ENCODE measurements around the gene RAPGEF1. TPM values are rescaled to one million over a fixed set of nuclear protein-coding genes. Genes with fewer than 3 reads are reported as not detected.

The RAPGEF1 gene
- total RNA-seq, 1 donor from 2014 or later: 144 TPM

- DNase-seq (no peak), ATAC-seq (no peak)
- H3K9me3 ChIP-seq: no peaks in the 10 kb centered on the region
- no peaks in the 10 kb centered on the region for H3K27me3 ChIP-seq
- peaks cover 25% of the 10 kb centered on the region for H3K4me1 ChIP-seq
- intact Hi-C loops (cut with DNase I): no loop called here
- TF ChIP-seq, protein P1, sequence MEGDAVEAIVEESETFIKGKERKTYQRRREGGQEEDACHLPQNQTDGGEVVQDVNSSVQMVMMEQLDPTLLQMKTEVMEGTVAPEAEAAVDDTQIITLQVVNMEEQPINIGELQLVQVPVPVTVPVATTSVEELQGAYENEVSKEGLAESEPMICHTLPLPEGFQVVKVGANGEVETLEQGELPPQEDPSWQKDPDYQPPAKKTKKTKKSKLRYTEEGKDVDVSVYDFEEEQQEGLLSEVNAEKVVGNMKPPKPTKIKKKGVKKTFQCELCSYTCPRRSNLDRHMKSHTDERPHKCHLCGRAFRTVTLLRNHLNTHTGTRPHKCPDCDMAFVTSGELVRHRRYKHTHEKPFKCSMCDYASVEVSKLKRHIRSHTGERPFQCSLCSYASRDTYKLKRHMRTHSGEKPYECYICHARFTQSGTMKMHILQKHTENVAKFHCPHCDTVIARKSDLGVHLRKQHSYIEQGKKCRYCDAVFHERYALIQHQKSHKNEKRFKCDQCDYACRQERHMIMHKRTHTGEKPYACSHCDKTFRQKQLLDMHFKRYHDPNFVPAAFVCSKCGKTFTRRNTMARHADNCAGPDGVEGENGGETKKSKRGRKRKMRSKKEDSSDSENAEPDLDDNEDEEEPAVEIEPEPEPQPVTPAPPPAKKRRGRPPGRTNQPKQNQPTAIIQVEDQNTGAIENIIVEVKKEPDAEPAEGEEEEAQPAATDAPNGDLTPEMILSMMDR (IDR thresholded peaks at IDR 0.05): no peak
- no peak overlapping the region for H3K4me3 ChIP-seq
- peak overlapping the region; percentile 65 for H3K27ac ChIP-seq
- peaks cover 7% of the 10 kb centered on the region for H3K36me3 ChIP-seq
Observed at GRCh38 chr9:131649646-131650045, 90.2 kb downstream of the RAPGEF1 start.

DNA sequence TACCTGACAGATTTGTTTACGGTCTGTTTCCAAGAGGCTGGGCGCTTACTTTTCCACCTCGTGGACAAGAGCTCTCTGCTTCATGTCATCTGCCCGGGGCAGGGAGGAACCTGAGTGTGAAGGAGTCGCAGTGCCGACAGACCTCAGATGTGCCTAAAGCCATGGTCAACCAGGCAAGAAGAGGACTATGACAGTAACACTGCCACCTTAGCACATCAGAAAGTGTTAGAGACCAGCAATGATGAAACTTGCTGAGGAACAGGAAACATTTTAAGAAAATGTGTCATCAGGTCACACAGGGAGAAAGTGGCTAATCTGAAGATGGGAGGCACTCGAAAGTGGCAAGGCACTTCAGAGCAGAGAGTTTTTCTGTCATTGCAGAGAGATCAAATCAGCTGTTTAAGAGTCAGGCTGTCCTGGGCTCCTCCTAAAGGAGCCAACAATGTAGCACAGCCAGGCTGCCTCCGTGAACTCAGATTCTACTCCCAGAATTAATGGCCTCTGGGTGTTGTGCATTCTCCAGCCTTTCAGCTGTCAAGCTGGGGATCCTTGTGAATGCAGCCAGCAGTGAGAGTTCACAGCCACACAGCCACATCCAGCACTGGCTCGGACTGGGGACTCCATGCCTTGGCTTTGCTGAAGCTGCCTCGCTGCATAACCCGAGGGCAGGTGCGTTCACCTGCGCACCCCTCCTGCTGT lies 94.6 kb downstream of the RAPGEF1 start:
- intact Hi-C loops (cut with DNase I): no loop called here
- Histone ChIP-seq H3K27ac (no peak overlapping the region), H3K9me3 (no peaks in the 10 kb centered on the region), H3K36me3 (peaks cover 26% of the 10 kb centered on the region), H3K27me3 (no peaks in the 10 kb centered on the region), H3K4me1 (peaks cover 24% of the 10 kb centered on the region), H3K4me3 (no peak overlapping the region)
- DNase-seq: no peak
- TF ChIP-seq, protein P1 (IDR thresholded peaks at IDR 0.05): no peak
- ATAC-seq: peak; percentile 7

DNA sequence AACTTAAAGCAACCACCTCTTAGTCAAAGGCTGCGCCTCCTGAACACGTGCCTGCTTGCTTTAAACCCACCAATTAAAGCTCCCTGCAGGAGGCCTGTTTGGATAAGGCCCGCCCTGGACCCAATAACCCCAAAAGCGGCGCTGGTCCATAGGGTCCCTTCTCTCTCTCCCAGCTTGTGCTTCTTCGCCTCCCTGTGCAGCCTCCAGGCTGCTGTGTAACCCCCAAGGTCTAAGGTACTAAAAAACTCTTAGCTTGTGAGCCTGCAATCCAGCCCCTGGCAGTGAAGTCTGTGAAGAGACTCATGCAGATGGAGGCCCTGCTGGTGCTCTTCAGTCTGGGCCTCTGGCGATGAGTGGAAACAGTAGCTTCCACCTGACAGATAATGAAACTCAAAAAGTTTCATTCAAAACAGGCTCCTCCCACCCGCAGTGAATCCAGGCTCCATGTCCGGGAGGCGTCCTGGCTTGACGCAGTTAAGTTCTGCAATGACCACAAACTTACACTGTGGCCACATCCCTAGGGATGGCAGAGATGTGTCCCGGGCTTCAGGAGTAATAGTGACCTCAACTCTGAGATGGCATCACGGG lies 97.3 kb downstream of the RAPGEF1 start:
- Histone ChIP-seq H3K4me3 (no peak overlapping the region), H3K36me3 (peaks cover 44% of the 10 kb centered on the region), H3K27ac (no peak overlapping the region), H3K4me1 (peaks cover 24% of the 10 kb centered on the region), H3K27me3 (no peaks in the 10 kb centered on the region), H3K9me3 (no peaks in the 10 kb centered on the region)
- DNase-seq: no peak
- intact Hi-C loops (cut with DNase I): no loop called here
- ATAC-seq: no peak
- TF ChIP-seq, protein P1 (IDR thresholded peaks at IDR 0.05): no peak

GRCh38 chr9:131641618-131642495 lies 98.0 kb downstream of the RAPGEF1 start:
- Histone ChIP-seq H3K27ac (peak overlapping the region; percentile 32), H3K4me3 (no peak overlapping the region), H3K36me3 (peaks cover 44% of the 10 kb centered on the region), H3K9me3 (no peaks in the 10 kb centered on the region), H3K4me1 (peaks cover 24% of the 10 kb centered on the region), H3K27me3 (no peaks in the 10 kb centered on the region)
- TF ChIP-seq, protein P1 (IDR thresholded peaks at IDR 0.05): peak; percentile 13
- intact Hi-C loops (cut with DNase I): no loop called here
- DNase-seq: no peak
- no peak for ATAC-seq

GRCh38 chr9:131640438-131641137 lies 99.3 kb downstream of the RAPGEF1 start:
- H3K4me3 ChIP-seq: no peak overlapping the region
- H3K36me3 ChIP-seq: peaks cover 44% of the 10 kb centered on the region
- peaks cover 34% of the 10 kb centered on the region for H3K4me1 ChIP-seq
- intact Hi-C loops (cut with DNase I): no loop called here
- TF ChIP-seq, protein P1 (IDR thresholded peaks at IDR 0.05): no peak
- H3K9me3 ChIP-seq: no peaks in the 10 kb centered on the region
- H3K27ac ChIP-seq: peak overlapping the region; percentile 32
- ATAC-seq (no peak), DNase-seq (no peak)
- no peaks in the 10 kb centered on the region for H3K27me3 ChIP-seq

Measured in upper lobe of right lung (tissue), 1 donor.